Stimulated activated CD8-positive, alpha-beta memory T cell treated with anti-CD3 and anti-CD28 coated beads, Interleukin-12 subunit alpha, Interleukin-12 subunit beta, amount 100 ng/mL, for 1 hour (primary cell): ENCODE measurements around the gene SLC35G3.
"Not testable (repeated sequence)": the region's sequence is repeated elsewhere in the genome, so short reads cannot be mapped to it uniquely, and the experiment has no call there.

ENCODE experiments used
- DNase-seq: peaks from one replicate; pipeline ENCODE4 v3.0.0-alpha.2; 2020; ENCODE audit warnings: low read depth

Gene SLC35G3

GRCh38 chr17:35210741-35211140 is 16.5 kb upstream of the SLC35G3 start:
- no peak for DNase-seq

GRCh38 chr17:35202582-35202981 is 8.4 kb upstream of the SLC35G3 start:
- not testable (repeated sequence) for DNase-seq

- not testable (repeated sequence) for DNase-seq
Observed at GRCh38 chr17:35195062-35195461, 869 bp upstream of the SLC35G3 start.

GRCh38 chr17:35192708-35193107 is 1.5 kb downstream of the SLC35G3 start:
- no peak for DNase-seq

DNA sequence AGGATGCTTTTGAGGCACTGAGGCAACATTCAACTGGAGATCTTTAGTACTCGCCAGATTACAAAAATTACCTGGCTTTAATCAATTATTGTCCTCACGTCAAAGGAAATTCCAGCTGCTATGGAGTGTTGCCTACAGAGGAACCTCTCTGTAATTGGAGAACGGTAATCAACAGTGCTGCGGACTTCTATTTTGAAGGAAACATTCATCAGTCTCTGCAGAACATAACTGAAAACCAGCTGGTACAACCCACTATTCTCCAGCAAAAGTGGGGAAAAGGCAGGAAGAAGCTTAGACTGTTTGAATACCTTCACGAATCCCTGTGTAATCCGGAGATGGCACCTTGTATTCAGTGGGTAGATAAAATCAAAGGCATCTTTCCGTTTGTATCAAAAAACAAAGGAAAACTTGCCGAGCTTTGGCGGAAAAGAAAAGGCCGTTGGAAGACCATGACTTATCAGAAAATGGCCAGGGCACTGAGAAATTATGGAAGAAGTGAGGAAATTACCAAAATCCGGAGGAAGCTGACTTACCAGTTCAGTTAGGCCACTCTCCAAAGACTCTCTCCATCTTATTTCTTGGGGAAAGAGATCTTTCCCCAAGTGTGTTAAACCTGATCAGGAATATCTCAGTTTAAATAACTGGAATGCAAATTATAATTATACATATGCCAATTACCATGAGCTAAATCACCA is 3.0 kb downstream of the SLC35G3 start:
- DNase-seq, result no peak

- DNase-seq, result no peak
Observed at GRCh38 chr17:35189291-35189690, 4.9 kb downstream of the SLC35G3 start.

- no peak for DNase-seq
Observed at GRCh38 chr17:35188111-35188510, 6.1 kb downstream of the SLC35G3 start.

DNA sequence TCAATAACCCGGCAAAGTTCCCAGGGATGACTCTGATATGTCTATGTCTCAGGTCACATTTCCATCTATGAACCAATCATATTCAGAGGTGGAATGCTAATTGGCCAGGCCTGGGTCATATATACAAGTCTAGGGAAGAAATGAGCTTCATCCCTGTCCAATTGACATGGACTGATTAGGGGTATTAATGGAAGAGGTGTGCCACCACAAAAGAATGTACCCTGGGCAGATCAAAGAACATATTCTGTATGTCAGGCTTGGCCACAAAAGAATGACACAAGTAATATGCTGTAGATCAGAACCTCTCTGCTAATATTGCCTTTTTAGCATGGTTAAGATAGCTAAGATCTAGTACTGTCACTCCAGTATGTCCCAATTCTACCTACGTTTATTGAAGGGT is 6.7 kb downstream of the SLC35G3 start:
- DNase-seq, result no peak

GRCh38 chr17:35185849-35186248 is 8.3 kb downstream of the SLC35G3 start:
- no peak for DNase-seq

DNA sequence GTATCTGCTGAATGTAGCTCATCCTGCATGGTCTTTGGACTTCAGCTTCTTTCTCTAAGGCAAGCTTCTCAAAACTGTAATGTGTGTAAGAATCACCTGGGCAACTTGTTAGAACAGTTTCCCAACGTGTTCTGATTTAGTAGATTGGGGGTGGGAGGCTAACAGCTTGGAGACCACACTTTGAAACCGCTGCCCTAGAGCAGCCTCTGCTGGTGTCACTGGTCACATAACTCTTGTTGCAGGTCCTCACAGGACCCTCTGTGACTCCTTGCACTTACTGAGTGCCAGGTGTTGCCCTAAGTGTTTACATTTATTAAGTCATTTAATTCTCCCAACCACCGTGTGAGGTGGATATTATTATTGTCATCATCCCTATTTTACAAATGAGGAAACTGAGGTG is 9.9 kb downstream of the SLC35G3 start:
- DNase-seq, result no peak

DNA sequence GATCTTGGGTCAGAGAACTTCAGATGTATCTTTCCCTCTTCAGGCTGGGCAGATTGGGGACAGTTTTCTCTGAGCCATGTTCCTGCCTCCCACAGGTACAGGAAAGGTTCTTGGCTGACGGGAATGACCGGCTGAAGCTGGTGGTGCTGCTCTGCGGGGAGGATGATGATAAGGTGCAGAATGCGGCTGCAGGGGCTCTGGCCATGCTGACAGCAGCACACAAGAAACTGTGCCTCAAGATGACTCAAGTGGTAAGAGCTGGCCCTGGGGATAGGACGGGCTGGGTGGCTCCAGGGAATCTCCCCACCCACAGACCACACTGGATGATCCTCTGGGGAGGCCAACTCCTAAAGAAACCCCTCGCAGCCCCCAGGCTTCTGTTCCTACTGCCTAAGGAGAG is 10.9 kb downstream of the SLC35G3 start:
- no peak for DNase-seq

DNA sequence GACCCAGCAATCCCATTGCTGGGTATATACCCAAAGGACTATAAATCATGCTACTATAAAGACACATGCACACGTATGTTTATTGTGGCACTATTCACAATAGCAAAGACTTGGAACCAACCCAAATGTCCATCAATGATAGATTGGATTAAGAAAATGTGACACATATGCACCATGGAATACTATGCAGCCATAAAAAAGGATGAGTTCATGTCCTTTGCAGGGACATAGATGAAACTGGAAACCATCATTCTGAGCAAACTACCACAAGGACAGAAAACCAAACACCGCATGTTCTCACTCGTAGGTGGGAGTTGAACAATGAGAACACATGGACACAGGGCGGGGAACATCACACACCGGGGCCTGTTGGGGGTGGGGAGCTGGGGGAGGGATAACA is 14.8 kb downstream of the SLC35G3 start:
- not testable (repeated sequence) for DNase-seq

DNA sequence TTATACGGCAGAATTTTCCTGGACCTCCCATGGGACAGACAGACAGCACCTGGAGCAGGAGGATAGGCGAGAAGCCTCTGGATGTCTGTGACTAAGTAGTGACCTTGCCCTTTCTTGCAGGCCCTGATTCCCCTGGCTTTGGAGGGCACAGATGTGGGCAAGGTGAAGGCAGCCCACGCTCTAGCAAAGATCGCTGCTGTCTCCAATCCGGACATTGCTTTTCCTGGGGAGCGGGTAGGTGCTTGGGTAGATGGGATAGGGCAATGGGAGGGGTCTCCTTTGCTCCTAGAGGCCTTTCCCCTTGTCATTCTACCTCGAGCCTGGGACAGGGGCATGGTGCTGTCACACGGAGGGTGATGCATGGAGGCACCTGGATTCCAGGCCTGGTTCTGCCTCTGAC is 17.3 kb downstream of the SLC35G3 start:
- DNase-seq, result no peak

DNA sequence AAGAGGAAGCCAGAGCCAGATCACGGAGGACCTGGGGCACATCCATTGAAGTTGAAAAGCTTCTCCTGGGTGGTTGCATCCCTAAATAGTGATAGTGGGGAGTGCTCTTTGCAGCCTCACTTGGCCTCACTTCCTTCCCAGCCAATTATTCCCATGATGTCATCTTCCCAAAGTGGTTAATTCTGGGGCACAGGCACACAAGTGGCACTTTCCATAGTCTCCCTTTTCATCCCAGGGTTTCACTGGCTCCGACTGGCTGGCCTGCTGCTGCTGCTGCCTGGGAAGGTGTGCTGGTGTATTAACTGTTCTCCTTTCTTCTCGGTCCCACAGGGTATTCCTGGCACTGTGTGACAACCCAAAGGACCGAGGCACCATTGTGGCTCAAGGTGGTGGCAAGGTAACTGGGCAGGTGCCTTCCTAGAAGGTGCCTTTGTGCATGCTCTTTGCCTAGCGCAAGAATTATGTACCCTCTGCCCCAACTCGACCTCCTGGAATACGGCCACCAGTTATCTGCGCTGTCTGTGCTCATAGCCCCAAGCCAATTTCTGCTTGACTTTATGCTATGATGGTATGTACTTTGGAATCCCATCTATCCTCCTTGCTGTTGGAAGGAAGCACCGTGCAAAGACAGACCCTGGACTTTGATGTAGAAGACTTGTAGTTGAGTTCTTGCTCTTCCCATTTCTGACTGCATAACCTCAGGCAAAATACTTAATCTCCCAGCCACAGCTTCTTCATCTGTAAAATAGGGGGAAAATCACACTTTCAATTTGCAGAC is 18.4 kb downstream of the SLC35G3 start:
- DNase-seq, result no peak

DNA sequence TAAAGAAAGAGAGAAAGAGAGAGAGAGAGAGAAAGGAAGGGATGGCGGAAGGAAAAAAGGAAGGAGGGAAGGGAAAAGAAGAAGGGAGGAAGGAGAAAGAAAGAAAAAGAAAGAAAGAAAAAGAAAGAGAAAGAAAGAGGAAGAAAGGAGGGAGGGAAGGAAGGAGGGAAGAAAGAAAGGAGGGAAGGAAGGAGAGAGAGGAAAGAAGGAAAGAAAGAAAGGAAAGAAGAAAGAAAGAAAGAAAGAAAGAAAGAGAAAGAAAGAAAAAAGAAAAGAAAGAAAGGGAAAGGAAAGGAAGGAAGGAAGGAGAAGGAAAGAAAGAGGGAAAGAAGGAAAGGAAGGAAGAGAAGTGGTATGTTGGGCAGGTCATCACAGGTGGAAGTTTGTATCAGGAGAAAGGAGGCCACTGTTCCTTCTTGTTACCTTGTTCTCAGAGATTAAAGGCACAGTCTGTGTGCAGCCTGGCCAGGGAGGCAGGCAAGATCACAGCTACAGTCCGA is 19.3 kb downstream of the SLC35G3 start:
- no peak for DNase-seq

DNA sequence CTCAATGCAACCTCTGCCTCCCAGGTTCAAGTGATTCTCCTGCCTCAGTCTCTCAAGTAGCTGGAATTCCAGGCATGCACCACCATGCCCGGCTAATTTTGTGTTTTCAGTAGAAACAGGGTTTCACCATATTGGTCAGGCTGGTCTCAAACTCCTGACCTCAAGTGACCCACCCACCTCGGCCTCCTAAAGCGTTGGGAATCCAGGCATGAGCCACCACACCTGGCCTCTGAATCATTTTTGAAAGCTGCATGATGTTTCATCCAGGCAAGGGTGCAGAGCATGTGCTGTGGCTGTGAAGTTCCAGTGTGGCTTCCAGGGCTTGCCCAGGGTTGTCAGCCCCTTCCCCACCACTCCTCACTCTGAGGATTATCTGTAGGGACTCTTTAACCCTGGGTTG is 21.9 kb downstream of the SLC35G3 start:
- not testable (repeated sequence) for DNase-seq

- no peak for DNase-seq
Observed at GRCh38 chr17:35171834-35172233, 22.4 kb downstream of the SLC35G3 start.

DNA sequence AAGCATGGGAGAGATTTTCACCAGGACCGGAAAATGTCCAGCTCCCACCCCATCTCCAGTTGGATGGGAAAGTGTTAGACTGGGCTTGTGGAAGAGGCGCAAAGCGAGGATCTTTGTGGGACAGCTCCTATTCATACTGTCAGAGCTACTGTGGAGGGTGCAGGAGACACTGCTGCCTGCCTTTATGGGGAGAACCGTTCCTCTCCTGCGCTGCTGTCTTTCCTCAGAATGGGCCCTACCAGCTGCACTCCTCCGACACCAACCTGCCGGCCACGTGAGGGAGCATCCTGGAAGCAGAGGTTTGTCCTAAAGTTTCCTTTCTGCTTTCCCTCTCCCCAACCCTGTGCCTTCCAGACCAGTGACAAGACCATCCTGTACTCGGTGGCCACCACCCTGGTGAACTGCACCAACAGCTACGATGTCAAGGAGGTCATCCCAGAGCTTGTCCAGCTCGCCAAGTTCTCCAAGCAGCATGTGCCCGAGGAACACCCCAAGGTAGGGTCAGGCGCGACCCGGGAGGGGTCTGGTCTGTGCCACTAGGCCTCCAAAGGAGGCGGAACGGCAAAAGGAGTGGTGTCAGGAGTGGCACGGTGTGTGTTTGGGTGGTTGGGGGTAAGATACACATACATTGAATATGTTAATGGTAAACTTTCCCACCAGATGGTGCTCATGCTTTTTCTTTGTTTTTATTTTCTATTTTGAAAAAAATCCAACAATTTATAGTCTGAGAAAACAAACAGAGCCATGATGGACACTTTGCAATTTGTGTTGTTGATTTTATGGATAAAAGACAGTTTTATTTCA is 23.0 kb downstream of the SLC35G3 start:
- DNase-seq, result no peak

- no peak for DNase-seq
Observed at GRCh38 chr17:35169835-35170363, 24.3 kb downstream of the SLC35G3 start.

- DNase-seq, result no peak
Observed at GRCh38 chr17:35167666-35168065, 26.5 kb downstream of the SLC35G3 start.

DNA sequence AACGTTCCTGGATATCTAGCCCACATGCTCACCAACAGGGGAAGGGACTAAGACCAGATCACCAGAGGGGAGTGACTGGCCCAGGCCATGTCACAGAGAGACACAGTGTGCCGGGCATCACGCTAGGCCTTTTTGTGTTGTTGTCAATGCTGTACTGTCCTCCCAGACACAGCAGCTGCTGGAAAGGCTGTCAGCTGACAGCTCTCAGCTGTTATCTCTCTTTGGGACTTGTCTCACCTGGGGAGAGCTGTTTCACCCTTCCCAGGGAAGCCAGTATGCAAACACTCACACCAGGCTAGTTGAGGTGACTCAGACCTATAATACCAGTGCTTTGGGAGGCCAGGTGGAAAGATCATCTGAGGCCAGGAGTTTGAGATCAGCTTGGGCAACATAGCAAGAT is 27.1 kb downstream of the SLC35G3 start:
- no peak for DNase-seq

DNA sequence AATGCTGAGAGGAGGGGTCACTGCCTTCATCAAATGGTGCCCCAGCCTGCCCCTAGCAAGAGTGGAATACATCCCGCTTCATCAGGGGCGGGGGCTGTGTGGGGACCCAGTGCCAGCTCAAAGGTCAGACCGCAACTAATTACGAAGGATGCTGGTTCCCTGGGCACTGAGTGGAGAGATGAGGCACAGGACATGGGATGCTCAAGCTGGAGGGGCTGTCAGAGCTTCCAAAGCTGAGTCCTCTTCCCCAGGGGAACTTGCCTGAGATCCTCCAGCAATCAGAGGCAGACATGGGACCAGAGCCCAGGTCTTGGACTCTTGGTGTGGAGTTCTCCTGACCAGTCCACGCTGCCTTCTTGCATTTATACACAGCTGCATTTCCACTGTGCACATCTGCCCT is 27.7 kb downstream of the SLC35G3 start:
- no peak for DNase-seq
